Right atrium auricular region (tissue), 2 donors: ENCODE measurements around the gene DUSP12. TPM values are rescaled to one million over a fixed set of nuclear protein-coding genes. Genes with fewer than 3 reads are reported as not detected.

ENCODE experiments used
- DNase-seq: peaks from one replicate; pipeline ENCODE4 v3.0.0-alpha.2; 2019; ENCODE audit warnings: low spot score
- H3K27ac ChIP-seq, 2 donors: fragments of 200-600 bp; sonication (generic); 1 replicate in 1 of 2; 2 replicates in 1 of 2; pipeline ENCODE4 v1.5.1; 2016 to 2019
- H3K27me3 ChIP-seq, 2 donors: fragments of 200-600 bp; sonication (generic); one replicate each; pipeline versions ENCODE4 v1.5.1 to v1.6.0; 2017 to 2019
- H3K36me3 ChIP-seq: fragments of 200-600 bp; sonication (generic); one replicate; pipeline ENCODE4 v1.5.1; 2016
- H3K4me1 ChIP-seq, 2 donors: fragments of 200-600 bp; sonication (generic); one replicate each; pipeline versions ENCODE4 v1.5.1 to v1.6.0; 2017 to 2019
- H3K4me3 ChIP-seq, 2 donors: fragments of 200-600 bp; sonication (generic); 1 replicate in 1 of 2; 2 replicates in 1 of 2; pipeline ENCODE4 v1.5.1; 2017 to 2019; ENCODE audit warnings: mild to moderate bottlenecking in 1 of 2, moderate library complexity in 1 of 2
- H3K9me3 ChIP-seq, 2 donors: fragments of 200-600 bp; sonication (generic); one replicate each; pipeline ENCODE4 v1.5.1; 2019
- CTCF ChIP-seq, 2 donors: fragments of 200-600 bp; sonication (generic); IDR thresholded peaks; one replicate each; pipeline ENCODE4 v1.5.1; 2019; ENCODE audit warnings: antibody characterized with exemption in 2 of 2
- total RNA-seq, 2 donors: library from RNA; depleted of rRNA; stranded (reverse); fragments of >200 nt; gene quantifications; one replicate each; pipeline ENCODE4 v1.1.0, GENCODE V29; 2016

Gene DUSP12
- total RNA-seq, 2 donors from 2014 or later = 10.4 to 11.0 TPM

GRCh38 chr1:161725908-161726472, 23.6 kb upstream of the DUSP12 start:
- H3K4me3 ChIP-seq = peak overlapping the region; percentile 73 to 75
- H3K36me3 ChIP-seq = no peaks in the 10 kb centered on the region
- H3K27me3 ChIP-seq = no peaks in the 10 kb centered on the region
- DNase-seq = peak; percentile 59
- TF ChIP-seq CTCF (IDR thresholded peaks at IDR 0.05) = no peak
- H3K27ac ChIP-seq = peak overlapping the region; percentile 79 to 81
- no peaks in the 10 kb centered on the region for H3K9me3 ChIP-seq
- H3K4me1 ChIP-seq = peaks cover 0 to 15% of the 10 kb centered on the region in 2 donors

- no peaks in the 10 kb centered on the region for H3K9me3 ChIP-seq
- H3K27ac ChIP-seq = peak overlapping the region; percentile 79 to 81
- no peaks in the 10 kb centered on the region for H3K36me3 ChIP-seq
- H3K4me1 ChIP-seq = peaks cover 0 to 15% of the 10 kb centered on the region in 2 donors
- H3K27me3 ChIP-seq = no peaks in the 10 kb centered on the region
- no peak for TF ChIP-seq CTCF (IDR thresholded peaks at IDR 0.05)
- peak; percentile 83 for DNase-seq
- peak overlapping the region; percentile 73 to 75 for H3K4me3 ChIP-seq
Measured at GRCh38 chr1:161726473-161727255, 22.9 kb upstream of the DUSP12 start.

- peak overlapping the region; percentile 73 to 75 for H3K4me3 ChIP-seq
- H3K9me3 ChIP-seq = no peaks in the 10 kb centered on the region
- no peaks in the 10 kb centered on the region for H3K36me3 ChIP-seq
- H3K27me3 ChIP-seq = no peaks in the 10 kb centered on the region
- TF ChIP-seq CTCF (IDR thresholded peaks at IDR 0.05) = no peak
- peaks cover 0 to 15% of the 10 kb centered on the region in 2 donors for H3K4me1 ChIP-seq
- peak overlapping the region; percentile 79 to 81 for H3K27ac ChIP-seq
- no peak for DNase-seq
Measured at GRCh38 chr1:161727256-161727924, 22.2 kb upstream of the DUSP12 start.

- Histone ChIP-seq H3K9me3 (no peaks in the 10 kb centered on the region), H3K27ac (no peak overlapping the region), H3K4me3 (no peak overlapping the region), H3K27me3 (no peaks in the 10 kb centered on the region), H3K36me3 (no peaks in the 10 kb centered on the region), H3K4me1 (peaks cover 0 to 15% of the 10 kb centered on the region in 2 donors)
- DNase-seq = no peak
- TF ChIP-seq CTCF (IDR thresholded peaks at IDR 0.05) = no peak
Measured at GRCh38 chr1:161728376-161729226, 21.0 kb upstream of the DUSP12 start.

- Histone ChIP-seq H3K27me3 (no peaks in the 10 kb centered on the region), H3K4me1 (peaks cover 0 to 15% of the 10 kb centered on the region in 2 donors), H3K4me3 (no peak overlapping the region), H3K36me3 (no peaks in the 10 kb centered on the region), H3K9me3 (no peaks in the 10 kb centered on the region), H3K27ac (no peak overlapping the region)
- no peak for TF ChIP-seq CTCF (IDR thresholded peaks at IDR 0.05)
- DNase-seq = no peak
Measured at GRCh38 chr1:161730050-161730564, 19.5 kb upstream of the DUSP12 start.
